T-helper 1 cell (primary cell): ENCODE data around the gene DYNLT3.

ENCODE experiments used
- DNase-seq, 5 donors: peaks; one replicate each; pipeline ENCODE4 v3.0.0-alpha.2; 2012 to 2020
- total RNA-seq, 4 donors: gene quantifications; one replicate each; lab custom pipeline; 2026; lab: John Stamatoyannopoulos, UW

DYNLT3 gene, protein sequence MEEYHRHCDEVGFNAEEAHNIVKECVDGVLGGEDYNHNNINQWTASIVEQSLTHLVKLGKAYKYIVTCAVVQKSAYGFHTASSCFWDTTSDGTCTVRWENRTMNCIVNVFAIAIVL
- total RNA-seq = 24.4 to 86.4 (median 40.9) reads per million in 4 donors

DNA sequence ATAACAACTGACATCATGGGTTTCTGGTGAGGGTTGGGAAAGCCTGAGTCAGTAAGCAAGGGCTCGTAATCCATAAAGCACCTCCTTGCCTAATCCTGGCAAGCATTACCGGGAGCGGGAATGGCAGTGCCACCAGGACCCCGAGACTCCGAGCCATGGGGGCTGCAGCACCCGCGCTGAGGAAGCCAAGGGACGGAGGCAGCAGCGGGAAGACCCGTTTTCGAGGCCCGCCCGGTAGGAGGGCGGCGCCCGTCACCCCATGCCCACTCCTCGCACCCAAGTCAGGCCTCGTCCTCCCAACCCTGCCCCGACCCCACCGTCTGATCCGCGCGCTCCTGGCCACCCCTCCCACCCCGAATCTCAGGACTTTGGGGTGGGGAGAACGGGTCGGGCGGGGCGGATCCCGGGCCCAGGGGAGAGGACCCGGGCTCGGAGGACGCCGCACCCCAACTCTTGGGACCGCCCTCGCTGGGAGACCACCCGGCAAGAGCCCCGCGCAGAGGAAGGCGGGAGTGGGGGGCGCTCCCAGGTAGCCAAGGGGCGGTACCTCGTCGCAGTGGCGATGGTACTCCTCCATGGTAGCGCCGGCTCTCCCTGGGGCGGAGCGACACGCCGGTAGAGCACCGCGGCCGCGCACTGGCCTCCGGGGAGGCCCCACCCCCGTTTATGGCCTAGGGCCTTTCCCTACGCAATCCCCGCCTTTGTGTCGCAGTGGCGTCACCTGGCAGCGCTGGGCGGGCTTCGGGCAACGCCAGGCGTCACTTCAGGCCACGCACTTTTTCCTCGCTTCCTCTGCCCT, at the start of gene DYNLT3:
DYNLT3 (minus strand) TSS at position 638 of the 799 bp plus-strand sequence; CDS start at position 577, 61 bp downstream.
- DNase-seq = peak; percentile 67 to 84 (median 70)

DNA sequence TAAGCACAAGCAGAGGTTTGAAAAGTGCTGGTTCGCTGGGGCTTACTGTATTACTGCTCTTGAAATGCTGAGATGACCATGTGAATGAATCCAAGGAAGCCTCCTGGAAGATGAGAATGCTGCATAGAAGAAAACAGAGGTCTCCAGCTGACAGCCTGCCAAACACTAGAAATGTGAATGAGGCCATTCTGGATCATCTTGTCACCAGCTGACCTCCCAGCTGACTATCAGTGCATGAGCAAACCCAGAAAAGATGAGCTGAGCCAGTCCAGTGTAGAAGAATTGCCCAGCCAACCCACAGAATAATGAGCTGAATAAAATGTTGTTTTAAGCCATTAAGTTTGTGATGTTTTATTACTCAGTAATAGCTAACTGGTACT, 49.1 kb upstream of the DYNLT3 start:
- DNase-seq = no peak

DNA sequence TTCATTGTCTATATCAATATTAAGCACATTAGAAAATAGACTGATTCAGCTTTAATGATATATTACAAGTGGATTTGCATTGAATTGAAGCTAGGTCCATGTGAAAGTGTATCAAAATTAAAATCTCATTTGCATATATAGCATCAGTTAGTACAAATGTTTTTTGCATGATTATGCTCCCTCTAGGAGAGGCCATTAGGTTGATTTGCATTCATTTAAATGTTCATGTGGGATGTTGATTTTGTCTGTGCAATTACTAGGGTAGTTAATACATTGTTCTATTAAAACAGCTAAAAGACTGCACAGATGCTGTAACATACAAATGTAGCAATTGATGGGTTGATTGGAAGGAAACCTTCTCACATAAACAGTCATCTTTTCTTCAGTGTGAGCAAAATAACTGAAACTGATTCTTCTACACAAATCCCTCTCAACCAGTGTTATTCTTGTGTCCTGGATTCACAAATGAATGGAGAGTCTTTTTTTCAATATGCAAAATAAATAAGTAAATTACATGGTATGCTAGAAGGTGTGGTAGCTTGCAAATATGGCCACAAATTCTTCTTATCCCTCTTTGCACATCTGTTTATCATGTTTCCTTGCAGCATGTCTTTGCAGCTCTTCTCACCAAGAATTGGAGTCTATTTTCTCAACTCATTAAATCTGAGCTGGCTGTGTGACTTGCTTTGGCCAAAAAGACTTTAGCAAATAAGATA, 48.6 kb upstream of the DYNLT3 start:
- DNase-seq = no peak

DNA sequence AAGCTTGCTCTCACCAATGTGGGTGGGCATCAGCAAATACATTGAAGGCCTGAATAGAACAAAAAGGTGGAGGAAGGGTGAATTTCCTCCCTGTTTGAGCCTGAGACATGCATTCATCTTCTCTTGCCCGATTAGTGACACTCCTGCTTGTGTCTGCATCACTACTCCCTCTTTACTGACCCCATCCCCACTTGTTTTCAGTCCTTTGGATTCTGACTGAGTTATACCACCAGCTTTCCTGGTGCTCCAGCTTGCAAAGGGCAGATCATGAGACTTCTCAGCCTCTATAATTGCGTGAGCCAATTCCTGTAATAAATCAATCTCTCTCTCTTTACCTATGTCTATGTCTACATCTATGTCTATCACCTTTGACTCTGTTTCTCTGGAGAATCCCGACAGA, 47.4 kb upstream of the DYNLT3 start:
- DNase-seq = no peak

DNA sequence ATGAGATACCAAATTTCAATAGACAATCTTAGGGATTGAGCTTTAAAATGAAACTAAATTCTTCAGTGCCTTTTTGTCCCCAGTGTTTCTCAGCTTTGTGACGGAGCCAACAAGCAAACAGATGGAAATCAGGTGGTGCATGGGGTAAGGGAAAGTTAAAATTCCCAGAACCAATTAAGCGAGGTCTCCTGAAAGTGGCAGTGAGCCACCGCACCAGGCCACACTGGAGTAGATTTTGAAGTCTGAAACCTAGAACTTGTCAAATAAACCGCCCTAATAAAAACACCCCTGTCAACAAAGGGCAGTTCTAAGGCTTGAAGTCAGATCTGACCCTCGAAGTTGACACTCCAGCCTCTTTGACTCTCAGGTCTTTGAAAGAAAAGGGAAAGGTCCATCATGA, 40.6 kb upstream of the DYNLT3 start:
- DNase-seq = no peak

DNA sequence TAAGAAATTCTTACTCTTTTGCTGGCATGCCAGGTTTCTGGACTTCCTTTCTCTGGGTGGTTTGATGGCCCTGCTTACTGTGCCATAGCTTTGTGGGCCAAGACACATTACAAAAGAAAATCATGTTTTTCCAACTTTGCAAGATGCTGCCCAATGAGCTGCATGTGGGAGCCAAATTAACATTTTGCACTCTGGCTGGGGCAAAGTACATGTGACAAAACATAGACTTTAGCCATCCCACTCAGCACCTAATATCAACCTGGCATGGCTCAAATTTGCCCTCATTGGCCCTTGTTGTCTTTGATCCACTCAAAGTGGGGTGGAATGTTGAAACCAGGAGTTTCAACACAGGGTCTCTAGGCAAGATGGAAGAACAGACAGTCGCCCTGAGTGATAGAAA, 40.0 kb upstream of the DYNLT3 start:
- no peak for DNase-seq

DNA sequence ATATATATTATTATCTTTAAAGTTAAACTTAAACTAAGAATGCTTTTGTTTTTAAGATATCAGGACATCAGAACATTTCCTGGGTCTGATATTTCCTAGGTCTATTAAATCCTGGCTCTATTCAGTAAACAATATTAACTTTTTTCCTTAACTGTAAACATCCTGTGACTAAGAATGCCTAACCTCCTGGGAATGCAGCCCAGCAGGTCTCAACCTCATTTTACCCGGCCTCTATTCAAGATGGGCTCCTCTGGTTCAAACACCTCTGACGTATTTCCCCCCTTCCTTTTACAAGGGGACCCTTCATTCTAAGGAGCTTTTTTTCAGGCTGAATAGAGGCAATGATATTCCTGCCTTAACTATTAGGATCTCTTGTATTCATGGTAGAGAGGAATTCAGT, 35.8 kb upstream of the DYNLT3 start:
- no peak for DNase-seq

DNA sequence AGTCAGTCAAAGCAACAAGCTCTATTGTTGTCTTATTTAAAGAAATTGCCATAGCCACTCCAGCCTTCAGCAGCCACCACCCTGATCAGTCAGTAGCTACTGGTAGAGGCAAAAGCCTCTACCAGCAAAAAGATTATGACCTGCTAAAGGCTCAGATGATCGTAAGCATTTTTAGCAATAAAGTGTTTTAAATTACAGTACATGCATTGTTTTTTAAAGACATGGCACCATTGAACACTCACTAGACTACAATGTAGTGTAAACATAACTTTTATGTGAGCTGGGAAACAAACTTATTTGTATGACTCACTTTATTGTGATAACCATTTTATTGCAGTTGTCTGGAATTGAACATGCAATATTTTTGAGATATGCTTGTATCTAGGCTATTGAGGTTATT, 32.3 kb upstream of the DYNLT3 start:
- DNase-seq = no peak

DNA sequence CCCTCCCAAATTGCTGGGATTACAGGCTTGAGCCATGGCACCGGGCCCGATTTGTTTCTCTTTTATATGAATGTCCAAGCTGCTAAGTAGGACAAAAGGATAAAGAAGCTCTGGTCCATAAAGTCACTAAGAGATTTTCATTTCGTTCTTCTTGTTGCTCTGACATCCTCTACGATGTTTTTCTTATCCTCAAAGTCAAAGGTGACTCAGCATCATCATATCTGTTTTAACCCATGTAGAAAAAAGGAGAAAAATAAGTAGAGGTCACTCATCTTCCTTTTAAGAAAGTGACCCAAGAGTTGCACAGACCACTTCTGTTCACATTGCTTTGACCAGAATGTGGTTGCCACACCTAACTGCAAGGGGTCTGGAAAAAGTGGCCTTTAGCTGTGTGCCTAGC, 29.3 kb upstream of the DYNLT3 start:
- DNase-seq = no peak

DNA sequence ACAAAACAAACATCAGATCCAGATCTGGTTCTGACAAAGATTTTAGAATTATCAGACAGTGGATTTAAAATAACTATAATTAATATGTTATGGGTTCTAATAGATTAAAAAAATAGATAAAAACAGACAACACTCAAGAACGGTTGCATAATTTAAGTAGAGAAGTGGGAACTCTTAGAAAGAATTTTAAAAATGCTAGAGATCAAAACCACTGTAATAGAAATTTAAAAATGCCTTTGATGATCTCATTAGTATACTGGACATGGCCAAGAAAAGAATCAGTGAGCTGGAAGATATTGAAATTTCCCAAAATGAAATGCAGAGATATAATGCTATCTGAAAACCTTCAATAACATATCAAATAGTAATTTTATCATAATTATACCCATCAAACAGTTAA, 28.3 kb upstream of the DYNLT3 start:
- no peak for DNase-seq

DNA sequence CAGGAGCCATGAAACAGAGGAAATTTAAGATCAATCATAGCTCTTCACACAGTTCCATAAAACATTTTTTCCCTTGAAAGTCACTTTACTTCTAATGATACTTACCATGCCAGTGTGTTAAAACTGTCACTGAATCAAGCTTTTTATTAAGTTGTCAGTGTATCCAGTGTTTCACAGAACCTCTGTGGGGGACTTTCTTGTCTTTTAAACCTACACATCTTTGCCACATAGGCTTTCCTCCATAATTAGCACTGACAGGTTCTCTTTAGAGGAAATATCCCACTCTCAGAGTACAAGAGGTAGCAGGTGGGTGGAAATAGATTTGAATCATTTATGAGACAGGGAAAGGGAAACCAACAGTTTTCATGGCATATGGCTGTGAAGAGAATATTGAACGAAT, 25.8 kb upstream of the DYNLT3 start:
- no peak for DNase-seq

DNA sequence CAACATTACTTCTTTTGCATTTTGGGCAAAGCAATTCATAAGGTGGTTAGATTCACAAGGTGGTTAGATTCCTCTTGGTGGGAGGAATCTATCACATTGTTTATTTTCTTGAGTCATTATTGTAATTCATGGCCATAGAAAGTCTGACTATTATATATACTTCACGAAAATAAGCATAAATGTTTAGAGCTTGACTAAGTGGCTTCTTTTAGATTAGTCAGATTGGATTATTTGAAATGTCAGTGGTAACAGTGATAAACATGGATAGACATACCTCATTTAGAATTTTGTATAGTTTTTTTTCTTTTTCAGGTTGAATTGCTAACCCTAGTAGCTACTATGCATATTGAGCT, 24.9 kb upstream of the DYNLT3 start:
- no peak for DNase-seq

DNA sequence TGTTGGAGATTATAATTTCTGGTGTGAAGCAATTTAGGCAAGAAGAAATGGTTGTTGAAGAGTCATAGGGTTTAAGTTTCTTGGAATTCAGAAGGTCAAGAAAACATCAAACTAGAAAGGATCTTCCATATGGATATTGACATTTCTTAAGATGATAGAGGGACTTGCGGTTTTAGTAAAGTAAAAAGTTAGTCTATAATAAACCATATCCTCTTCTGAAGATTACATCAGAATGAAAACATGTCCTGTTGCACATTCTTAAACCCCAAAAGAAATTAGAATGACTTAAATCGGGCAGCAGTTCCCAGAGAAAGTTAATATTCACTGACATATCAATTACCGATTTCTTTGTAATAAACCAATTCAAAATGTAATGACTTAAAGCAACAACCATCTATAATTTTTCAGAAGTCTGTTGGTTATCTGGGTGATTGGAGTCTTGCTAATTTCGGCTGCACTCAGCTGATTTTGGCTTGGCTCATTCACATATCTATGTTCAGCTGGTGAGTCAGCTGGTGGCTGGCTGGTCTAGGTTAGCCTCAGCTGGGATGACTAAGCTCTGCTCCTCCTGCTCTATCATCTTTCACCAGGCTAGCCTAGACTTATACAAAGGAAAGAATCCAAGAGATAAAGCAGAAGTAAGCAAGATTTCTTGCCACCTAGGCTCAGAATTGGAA, 24.4 kb upstream of the DYNLT3 start:
- DNase-seq = no peak

DNA sequence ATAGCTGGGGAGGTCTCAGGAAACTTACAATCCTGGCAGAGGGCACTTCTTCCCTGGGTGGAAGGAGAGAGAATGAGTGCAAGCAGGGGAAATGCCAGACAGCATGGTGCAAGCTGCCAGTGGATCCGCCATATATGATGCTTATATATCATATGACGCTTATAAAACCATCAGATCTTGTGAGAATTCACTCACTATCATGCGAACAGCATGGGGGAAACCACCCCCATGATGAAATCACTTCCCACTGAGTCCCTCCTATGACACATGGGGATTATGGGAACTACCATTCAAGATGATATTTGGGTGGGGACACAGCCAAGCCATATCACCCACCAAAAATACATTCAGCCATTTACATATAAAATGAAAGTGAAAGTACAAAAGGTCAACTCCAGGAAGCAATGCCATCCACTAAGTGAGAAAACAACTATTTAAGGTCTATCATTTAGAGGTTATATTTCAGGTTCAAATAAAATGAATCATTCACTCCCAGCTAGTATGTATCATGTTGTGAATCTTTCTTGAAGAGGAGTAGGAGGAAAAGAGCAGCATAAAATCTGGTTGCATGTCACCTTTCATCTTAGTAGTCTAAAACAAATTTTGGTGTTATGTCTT, 20.3 kb upstream of the DYNLT3 start:
- DNase-seq = no peak

DNA sequence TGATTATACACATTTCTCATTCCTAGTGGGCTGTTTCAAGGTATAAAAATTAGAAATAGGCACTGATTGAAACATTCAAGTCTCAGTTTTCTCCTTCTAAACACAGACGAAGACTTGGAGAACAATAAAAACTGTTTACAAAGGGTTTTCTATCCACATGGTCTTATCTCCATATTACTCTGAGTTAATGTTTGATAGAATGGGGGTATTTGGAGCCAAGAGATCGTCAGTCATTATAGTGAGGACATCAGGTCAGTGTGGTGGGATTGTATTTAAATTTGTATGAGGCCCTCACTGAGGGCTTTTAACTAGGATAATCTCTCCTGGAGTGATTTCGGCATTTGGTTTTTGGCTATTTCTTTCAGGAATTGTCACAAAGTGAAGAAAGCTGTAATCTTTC, 16.4 kb upstream of the DYNLT3 start:
- DNase-seq = no peak

DNA sequence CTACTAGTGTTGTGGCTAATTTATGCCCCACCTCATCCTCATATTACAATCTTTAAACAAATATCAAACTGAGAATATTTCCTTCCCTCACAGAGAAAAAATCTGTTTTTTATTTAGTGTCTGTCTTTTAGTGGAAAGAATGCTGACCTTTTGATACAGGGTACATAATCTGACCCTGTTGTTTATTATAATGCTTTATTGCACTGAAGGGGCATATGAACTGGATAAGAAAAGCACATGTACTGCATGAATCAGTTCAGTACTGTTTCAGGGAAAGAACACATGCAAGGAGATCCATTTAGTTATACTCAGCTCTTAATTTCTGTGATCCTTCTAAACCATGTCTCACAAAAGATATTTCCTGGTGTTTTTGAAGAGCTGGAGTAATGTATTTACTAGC, 15.5 kb upstream of the DYNLT3 start:
- DNase-seq = no peak

DNA sequence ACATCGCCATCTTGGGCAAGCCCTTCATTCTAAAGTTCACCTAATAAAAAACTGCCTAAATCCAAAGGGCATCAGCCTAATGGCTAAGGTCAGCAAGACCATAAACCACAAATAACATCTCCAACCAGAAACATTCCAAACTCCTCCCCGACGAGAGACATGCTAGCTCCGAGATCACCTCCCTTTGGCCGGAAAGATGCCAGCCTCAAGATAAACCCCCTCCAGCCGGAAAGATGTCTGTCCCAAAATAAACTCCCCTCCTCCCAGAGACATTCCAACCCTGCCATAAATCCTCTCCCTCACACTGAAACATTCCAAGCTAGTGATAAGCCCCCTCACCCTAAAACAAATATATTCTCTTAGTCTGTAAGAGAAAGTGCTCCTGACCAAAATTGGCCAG, 13.3 kb upstream of the DYNLT3 start:
- DNase-seq = no peak

DNA sequence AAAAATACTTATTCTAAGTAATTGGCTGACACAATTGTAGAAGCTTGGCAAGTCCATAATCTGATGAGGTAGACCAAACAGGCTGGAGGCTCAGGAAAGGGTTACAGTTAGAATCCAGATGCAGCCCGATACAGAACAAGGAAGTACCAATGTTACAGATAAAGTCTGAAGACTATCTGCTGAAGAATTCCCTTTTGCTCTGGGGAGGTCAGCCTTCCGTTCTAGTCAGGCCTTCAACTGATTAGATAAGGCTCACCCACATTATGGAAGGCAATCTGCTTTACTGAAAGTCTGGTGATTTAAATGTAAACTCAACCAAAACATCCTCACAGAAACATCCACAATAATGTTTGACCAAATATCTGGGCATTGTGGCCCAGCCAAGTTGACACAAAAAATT, 7.4 kb upstream of the DYNLT3 start:
- DNase-seq = no peak

DNA sequence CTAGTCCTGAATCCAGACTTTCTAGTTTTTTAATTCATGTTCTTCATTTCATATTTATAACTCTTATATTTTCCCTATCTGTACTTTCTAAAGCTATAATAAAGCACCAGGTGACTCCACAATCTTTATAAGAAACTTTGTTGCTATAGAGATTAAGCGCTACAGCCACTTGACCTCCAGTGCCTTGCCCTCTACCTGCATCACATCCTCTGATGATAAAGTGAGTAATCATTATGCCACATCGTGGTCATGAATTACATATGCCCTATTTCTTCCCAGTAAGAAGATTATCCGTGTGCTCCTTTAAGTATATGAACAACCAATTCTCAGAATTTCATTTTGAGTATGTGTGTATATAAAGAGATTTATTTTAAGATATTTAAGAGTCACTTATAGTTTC, 6.8 kb upstream of the DYNLT3 start:
- no peak for DNase-seq

DNA sequence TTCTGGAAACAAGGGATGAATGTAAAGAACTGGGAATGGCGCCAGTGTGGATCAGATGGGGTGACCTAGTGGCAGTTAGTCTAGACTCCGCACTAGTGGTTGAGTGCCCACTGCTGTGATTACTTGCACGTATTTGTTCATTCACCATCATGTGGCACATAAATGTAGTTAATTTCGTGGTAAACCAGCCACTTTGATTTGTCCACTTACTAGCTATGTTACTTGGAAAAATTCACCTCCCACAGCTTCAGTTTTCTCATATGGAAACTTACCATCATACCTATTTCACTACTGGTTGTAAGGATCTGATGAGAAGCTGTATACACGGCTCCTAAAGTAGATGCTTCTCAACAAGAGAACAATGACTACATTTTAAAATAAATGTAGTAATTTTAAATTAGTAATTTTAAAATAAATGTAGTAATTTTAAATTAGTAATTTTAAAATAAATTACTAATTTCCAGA, 394 bp upstream of the DYNLT3 start:
- DNase-seq = no peak

DNA sequence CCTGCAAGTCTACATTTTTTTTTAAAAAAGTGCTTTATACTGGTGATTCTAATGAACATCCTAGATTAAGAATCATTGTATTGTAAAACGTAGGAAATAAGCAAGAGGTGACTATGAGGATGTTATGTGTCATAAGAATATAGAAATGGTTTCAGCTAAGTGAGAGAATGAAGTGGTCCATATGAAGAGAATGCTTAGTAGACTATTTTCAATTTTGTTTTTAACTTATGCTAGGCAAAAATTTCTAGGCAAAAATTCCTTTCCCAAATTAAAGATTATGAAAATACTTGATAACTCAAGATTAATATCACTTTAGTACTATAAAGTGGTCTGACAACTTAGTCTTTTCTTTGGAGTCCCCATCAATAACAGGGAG, 825 bp downstream of the DYNLT3 start:
- no peak for DNase-seq

DNA sequence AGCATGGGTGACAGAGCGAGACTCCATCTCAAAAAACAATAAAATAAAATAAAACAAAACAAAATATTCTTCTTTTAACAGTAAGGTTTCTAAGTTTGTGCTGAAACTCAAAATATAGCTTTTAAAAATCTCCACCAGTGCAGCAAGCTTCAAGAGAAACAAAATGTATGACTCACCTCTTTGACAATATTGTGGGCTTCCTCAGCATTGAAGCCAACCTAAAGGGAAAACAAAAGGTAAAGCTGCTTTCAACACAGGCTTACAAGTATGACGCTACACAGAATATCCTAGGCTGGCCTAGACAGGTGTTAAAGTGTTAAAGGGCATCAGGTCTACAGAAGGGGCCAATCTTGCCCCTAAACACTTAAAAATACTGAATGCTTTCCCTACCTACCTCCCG, 1.2 kb downstream of the DYNLT3 start:
- peak in 1 of 5 donors; percentile 6 for DNase-seq

DNA sequence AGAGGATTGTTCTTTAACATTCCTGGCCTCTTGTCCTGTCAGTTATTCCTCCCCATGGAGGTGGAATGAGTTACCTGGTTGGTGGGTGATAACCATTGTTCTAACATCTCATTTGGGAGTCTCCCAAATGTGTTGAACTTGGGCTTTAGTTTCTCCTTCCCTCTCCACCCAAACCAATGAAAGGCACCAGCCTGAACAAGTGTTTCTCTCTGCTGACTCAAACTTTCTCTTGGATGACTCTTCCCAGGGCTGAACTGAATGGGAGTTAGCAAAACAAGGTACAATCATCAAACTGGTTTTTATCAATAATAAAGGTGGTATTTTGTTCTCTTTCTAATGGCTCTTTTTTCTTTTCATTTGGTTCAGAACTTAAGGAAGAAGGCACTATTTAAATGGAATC, 2.7 kb downstream of the DYNLT3 start:
- DNase-seq = no peak
